Epithelial cell of prostate (primary cell): ENCODE results near the gene PGR.

ENCODE experiments used
- DNase-seq: peaks from one replicate; pipeline ENCODE4 v3.0.0-alpha.2; 2011; ENCODE audit warnings: low read depth, low spot score
- H3K27ac ChIP-seq: fragments of 450-650 bp; 2 replicates; pipeline ENCODE4 v1.5.1; 2017; ENCODE audit warnings: mild to moderate bottlenecking

PGR gene

DNA sequence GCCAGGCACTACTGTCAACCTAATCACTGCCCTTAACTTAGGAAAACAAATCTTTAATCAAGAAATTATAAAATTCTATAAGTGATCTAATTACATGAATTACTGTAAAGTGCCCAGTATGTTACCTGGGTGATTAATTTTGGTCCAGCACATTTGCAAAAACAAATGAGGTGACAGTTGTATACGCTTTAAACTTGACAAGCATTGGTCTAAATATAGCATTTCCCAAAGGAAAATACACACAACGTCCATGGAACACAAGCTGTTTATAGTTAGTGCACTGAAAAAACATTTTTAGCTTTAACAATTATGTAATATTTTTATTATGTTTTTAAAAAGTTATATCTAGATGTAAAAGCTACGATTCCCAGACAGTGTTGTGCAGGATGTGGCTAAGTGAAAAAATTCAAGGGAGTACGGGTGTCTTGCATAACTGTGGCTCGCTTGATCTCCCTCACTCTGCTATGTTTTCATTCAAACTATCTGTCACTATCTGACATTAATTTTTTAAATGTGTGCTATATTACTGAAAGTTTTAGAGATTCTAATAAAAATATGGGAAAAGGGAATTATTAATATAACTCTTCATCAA lies 38.8 kb downstream of the PGR start:
- no peak overlapping the region for H3K27ac ChIP-seq
- DNase-seq, result no peak

DNA sequence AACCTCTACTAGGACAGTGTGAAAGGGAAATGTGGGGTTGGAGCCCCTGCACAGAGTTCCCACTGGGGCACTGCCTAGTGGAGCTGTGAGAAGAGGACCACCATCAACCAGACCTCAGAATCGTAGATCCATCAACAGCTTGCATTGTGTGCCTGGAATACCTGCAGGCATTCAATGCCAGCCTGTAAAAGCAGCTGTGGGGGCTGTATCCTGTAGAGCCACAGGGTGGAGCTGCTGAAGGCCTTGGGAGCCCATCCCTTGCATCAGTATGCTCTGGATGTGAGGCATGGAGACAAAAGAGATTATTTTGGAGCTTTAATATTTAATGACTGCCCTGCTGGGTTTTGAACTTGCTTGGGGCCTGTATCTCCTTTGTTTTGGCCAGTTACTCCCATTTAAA lies 46.3 kb downstream of the PGR start:
- DNase-seq, result no peak
- H3K27ac ChIP-seq, result no peak overlapping the region

DNA sequence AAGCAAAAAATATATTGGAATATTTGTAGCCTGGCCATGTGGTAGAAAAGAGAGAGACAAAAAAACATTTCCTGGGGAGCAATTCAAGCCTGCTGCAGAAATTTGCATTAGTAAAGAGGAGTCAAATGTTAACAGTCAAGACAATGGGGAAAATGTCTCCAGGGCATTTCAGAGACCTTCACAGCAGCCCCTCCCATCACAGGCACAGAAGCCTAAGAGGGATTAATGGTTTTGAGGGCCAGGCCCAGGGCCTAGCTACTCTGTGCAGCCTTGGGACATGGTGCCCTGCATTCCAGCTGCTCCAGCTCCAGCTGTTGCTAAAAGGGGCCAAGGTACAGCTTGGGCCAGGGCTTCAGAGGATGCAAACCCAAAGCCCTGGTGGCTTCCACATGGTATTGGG lies 46.8 kb downstream of the PGR start:
- DNase-seq, result no peak
- H3K27ac ChIP-seq, result no peak overlapping the region

DNA sequence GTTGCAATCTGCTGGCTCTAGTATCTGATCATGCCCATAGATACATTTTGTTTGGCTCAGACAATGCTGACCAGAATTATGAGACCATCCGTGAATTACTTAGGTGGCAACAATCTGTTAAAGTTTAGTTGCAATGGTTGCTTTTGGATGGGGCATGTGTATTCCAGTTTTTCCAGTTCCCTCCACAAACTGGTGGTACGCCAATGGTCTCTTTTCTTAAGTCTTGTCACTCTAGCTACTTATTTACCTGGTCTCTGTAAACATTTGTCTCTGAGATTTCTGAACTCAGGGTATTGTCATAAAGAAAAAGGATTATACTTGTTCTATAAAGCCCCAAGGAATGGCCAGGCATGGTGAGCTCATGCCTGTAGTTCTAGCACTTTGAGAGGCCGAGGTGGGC lies 65.9 kb downstream of the PGR start:
- no peak overlapping the region for H3K27ac ChIP-seq
- DNase-seq, result no peak

DNA sequence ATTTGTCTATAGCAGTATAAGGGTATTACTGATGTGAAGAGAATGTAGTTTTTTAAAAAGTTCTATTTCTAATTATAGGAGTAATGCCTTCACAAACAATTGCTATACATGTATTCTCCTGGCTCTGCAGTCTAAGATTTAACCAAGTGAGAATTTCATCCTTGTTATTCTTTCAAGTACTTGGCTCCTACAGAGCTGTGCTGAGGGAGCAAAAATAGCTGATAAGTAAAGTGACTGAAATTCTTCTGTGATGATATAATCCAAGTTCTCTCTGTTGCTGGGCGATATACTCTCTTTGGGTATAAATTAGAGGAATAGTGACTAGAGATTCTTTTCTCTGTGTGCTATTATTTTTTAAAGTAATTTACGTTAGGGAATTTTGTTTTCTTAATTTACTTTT lies 68.0 kb downstream of the PGR start:
- H3K27ac ChIP-seq, result no peak overlapping the region
- DNase-seq, result no peak

DNA sequence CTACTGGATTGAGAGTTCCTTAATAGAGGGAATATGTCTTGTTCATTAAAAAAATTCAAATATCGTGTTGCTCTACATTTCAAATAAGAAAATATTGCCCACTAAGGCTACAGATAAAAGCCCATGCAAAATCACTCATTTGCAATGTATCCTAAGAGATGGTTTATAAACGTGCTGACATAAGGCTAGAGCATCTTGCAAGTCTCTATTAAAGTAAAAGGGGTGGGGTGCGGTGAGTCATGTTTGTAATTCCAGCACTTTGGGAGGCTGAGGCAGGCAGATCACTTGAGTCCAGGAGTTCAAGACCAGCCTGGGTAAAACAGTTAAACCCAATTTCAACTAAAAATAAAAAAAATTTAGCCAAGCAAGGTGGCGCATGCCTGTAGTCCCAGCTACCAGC lies 70.3 kb downstream of the PGR start:
- H3K27ac ChIP-seq, result no peak overlapping the region
- DNase-seq, result no peak

DNA sequence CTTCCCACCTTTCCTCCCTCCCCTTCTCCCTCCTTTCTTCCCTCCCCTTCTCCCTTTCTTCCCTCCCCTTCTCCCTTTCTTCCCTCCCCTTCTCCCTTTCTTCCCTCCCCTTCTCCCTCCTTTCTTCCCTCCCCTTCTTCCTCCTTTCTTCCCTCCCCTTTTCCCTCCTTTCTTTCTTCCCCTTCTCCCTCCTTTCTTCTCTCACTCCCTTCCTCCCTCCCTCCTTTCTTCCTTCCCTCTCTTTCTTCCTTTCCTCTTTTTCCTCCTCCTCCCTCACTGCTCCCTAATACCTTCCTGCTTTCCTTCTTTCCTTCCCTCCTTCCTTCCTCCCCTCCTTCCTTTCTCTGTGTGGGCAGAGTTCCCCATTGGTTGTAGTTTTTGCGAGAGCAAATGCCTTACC lies 76.1 kb downstream of the PGR start:
- DNase-seq, result no peak

DNA sequence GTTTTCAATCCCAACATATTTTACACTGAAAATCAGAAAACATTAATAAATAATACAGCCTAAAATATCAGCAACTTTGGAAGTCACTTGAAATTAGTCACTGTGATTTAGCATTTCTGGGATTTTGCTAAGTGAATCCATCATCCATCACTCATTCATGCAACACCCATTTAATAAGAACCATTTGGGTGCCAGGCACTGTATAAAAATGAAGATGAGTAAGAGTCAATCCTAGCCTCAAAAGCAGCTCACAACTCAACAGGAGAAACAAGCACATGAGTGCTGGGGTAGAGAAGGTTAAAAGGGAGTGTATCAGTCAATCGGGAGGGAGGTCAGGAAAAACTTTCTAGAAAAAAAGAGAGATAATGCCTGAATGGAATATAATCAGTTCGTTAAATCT lies 77.9 kb downstream of the PGR start:
- DNase-seq, result no peak

More for the DNA sequence above, 76.1 kb downstream of the PGR start:
- H3K27ac ChIP-seq, result no peak overlapping the region

DNA sequence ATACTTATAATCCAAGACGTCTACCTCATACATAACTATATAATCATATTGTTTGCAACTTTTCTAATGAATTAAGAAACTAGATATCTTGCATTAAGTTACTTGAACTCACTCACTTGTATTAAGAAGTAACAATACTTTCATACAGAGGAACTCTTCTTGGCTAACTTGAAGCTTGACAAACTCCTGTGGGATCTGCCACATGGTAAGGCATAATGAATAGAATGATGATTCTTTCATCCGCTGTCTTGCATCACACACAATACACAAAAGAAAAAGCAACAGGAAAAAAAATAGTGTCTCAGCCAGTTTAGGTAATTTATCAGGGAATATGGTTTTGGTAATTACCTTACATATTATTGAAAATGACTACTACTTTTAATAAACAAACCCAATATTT lies 79.8 kb downstream of the PGR start:
- DNase-seq, result no peak
- H3K27ac ChIP-seq, result no peak overlapping the region

More for the DNA sequence above, 77.9 kb downstream of the PGR start:
- H3K27ac ChIP-seq, result no peak overlapping the region

DNA sequence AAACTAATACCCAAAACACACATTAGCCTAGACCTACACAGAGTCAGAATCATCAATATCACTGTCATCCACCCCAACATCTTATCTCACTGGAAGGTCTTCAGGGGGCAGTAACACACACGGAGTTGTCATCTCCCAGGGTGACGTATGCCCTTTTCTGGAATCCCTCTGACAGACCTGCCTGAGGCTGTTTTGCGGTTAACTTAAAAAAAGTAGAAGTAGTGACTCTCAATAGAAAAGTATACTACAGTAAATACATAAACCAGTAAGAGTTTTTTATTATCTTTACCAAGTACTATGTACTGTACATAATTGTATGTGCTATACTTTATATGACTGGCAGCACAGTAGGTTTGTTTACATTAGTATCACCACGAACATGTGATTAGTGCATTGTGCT lies 80.5 kb downstream of the PGR start:
- no peak overlapping the region for H3K27ac ChIP-seq
- DNase-seq, result peak; percentile 10

DNA sequence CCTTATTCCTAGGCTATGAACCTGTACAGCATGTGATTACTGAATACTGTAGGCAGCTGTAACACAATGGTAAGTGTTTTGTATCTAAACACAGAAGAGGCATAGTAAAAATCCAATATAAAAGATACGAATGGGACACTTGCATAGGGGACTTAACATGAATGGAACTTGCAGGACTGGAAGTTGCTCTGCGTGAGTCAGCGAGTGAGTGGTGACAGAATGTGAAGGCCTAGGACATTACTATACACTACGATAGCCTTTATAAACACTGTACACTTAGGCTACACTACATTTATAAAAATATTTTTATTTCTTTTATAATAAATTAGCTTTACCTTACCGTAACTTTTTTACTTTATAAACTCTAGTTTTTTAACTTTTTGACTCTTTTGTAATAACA lies 81.1 kb downstream of the PGR start:
- H3K27ac ChIP-seq, result no peak overlapping the region
- DNase-seq, result no peak

DNA sequence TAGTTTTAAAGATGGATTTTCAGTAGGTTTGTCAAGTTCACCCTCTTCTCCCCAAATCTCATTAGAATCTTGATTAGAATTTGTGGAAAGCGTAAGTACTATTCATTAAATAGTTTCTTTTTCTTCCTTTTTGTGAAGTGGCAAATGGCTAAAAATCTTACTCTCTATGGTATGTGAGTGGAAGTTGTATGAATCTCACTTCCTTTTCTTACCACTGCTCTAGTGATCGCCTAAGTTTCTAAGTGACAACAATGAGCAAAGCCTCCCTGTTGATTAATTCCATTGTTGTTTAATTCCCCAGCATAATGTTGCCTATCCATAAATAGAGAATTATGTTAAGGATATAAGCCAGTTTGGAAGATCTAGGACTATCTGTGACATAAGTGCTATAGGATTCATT lies 82.7 kb downstream of the PGR start:
- DNase-seq, result no peak
- H3K27ac ChIP-seq, result no peak overlapping the region

DNA sequence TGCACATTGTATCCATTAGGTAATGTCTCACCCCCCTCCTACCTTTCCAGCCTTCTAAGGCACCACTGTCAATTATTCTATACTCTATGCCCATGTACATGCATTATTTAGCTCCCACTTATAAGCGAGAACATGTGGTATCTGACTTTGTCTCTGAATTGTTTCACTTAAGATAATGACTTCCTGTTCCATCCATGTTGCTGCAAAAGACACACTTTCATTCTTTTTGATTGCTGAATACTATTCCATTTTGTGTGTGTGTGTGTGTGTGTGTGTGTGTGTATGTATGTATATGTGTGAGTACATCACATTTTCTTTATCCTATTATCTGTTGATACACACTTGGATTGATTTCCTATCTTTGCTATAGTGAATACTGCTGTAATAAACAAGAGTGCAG lies 84.2 kb downstream of the PGR start:
- DNase-seq, result no peak
- no peak overlapping the region for H3K27ac ChIP-seq

DNA sequence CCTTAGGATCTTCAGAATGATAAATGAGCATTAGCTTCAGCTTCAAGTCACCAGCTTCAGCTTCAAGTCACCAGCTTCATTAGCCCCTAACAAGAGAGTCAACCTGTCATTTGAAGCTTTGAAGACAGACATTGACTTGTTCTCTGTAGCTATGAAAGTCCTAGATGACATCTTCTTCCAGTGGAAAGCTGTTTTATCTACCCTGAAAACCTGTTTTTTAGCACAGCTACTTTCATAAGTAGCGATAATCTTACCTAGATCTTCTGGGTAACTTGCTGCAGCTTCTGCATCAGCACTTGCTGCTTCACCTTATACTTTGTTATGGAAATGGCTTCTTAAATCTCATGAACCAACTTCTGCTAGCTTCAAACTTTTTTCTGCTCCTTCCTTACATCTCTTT lies 85.7 kb downstream of the PGR start:
- DNase-seq, result no peak
- H3K27ac ChIP-seq, result no peak overlapping the region

DNA sequence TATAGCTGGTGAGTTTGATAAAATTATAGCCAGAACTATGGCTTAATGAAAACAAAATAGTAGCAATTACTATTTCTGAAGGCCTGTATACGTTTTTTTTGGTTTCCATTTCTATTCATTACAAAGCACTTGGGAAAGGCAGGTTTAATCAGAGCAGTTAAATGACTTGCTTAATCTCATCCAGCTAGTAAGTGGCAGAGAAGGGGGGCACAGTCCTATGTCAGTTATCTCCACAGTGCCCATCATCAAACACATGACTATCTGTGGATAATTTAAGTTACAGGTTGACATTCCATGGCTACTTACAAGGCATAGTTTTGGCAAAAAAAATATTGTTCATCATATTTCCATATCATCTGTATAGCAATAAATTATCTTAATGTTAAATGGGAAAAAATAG lies 93.7 kb downstream of the PGR start:
- no peak for DNase-seq
- H3K27ac ChIP-seq, result no peak overlapping the region

DNA sequence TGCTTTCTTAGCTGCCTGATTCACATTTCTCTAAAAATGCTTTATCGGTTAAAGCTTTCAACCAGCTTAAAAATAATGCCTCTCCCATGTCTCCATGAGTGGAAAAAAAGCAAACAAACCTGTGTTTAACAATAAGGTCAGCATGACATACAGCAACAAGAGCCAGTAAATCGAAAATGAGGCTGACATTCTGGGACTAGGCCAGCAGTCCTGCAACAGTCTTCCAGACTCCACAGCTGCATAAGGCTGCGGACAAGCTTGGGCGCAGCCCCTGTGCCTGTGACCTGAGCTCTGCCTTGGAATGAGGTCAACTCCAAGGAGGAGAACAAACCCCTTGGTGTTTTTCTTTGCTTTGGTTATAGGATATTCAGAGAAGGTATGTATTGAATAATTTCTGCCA lies 95.5 kb downstream of the PGR start:
- H3K27ac ChIP-seq, result no peak overlapping the region
- DNase-seq, result no peak

DNA sequence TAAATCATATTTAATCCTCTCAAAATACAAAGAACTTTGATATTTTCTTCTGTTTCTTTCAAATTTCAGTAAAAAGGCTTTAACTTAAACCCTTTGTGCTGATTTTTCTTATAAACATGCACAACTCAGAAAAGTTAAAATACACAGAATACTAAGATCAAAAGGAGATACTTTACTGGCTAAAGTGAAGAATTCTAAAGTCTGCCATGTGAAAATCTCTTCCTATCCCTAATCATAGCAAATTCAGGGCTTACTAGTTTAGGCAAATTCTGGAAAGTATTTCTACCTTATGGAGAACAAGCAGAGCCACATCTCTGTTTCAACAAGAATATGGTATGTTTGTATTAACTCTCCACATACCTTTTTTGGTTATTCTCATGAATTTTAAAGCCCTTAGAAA lies 96.6 kb downstream of the PGR start:
- no peak for DNase-seq

DNA sequence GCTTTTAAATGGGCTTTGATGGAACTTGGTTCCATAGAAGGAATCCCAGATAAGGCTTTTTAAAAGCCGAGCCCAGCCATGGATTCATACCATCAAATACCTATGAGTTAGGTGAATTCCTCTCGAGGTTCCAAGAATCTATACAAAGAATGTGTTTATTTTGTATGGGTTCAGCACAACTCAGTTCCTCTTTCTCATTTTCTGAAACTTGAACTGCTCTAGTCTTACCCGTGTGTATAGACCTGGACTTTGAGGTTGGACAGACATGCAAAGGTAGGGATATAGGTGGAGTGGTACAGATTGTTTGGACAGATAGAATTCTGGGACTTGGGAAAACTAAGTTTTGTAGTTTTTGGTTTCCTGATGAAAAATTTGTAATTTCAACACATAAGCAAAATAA lies 97.9 kb downstream of the PGR start:
- no peak overlapping the region for H3K27ac ChIP-seq
- DNase-seq, result no peak

More for the DNA sequence above, 96.6 kb downstream of the PGR start:
- no peak overlapping the region for H3K27ac ChIP-seq

DNA sequence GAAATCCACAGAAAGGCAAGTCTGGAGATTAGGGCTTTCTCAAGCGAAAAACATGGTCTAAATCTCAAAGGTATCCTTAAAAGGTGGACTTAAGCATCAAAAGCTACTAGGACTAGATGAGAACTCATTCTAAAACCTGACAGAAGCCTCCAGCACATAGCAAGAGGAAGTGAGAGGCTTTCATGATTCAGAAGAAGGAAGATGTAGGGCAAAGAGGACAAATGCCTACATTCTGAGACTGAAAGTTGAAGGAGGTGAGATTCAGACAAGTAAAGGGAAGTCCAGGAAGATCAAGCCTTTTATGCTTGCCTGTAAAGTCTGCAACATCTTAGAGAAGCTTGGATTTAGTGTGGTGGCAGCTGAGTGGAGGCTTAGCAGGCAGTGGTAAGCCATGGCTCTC lies 98.9 kb downstream of the PGR start:
- DNase-seq, result no peak
- H3K27ac ChIP-seq, result no peak overlapping the region

DNA sequence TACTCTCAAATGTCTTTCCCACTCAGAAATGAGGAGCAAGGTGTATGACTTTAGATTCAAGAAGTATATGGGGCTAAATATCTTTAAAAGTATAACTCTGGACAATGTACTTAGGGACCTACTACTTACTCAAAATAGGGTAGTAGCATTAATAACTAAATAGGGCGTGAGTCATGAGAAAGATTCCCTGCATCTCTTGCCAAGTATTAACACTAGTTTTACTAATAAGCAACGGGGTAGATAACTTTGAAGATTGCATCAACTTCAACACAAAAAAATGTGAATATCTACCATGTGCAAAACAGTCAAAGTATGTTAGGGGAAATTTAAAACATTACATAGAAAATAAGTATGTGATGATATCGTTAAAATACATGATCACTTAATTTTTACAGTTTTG lies 99.6 kb downstream of the PGR start:
- DNase-seq, result no peak
- no peak overlapping the region for H3K27ac ChIP-seq

DNA sequence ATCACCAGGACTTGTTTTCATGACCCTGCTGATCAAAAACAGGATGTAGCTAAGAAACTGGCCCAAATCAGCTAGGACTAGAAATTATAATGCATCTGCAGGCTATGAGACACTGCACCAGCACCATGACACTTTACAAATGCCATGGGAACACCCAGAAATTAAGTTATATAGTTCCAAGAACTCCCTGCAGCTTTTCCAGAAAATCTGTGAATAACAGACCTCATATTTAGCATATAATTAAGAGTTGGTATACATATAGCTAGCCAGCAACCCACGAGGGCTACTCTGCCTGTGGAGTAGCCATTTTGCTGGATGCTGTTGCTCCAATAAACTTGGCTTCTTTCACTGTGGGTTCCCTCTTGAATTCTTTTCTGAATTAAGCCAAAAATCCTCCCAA lies 101.0 kb downstream of the PGR start:
- DNase-seq, result no peak
- H3K27ac ChIP-seq, result no peak overlapping the region

DNA sequence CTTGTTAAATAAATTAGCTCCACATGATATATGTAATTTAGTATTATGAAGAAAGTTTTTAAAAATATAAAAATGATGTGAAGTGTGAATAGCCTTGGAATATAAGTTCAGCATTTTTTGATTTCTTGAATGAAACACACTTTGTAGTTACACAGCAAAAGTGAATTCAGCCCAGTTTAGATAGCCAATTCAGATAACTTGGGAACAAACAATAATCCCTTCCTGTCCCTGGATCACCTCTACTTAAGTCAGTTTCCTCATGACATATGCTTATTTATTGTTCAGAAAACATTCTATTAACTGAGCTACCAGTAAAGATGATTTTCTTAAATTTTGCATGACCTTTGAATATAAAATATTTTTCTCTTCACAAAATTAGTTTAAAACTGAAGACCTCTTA lies 107.4 kb downstream of the PGR start:
- DNase-seq, result no peak
- H3K27ac ChIP-seq, result no peak overlapping the region

DNA sequence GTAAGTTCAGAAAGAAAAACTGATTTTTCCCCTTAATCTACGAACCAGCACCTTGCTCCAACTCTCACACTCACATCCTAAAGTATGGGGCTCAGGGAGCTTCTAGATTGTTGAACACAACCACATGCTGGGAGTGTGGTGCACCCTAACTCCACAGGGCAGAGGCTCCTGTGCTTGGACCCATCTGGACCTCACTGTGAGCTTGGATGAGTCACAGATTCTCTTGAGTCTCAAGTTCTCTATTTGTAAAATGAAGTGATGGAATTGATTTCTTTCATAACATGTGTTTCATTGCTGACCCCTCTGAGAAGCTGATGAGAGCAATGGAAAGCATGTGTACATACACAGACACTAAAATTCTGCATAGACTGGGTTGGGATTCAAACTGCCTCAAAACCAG lies 109.7 kb downstream of the PGR start:
- no peak for DNase-seq
- H3K27ac ChIP-seq, result no peak overlapping the region
